ENCODE measurements around the gene FHAD1.

- TF ChIP-seq REST (IDR thresholded peaks at IDR 0.05; ENCODE audit: low read depth) (no peak), TAF1 (IDR thresholded peaks at IDR 0.05; ENCODE audit: low read depth) (no peak), RAD21 (IDR thresholded peaks at IDR 0.05; ENCODE audit: low read depth) (no peak), MAX (IDR thresholded peaks at IDR 0.05) (no peak), EP300 (IDR thresholded peaks at IDR 0.05; ENCODE audit: borderline replicate concordance) (no peak), CEBPB (IDR thresholded peaks at IDR 0.05) (no peak), FOXM1 (IDR thresholded peaks at IDR 0.05; ENCODE audit: borderline replicate concordance, low read depth) (no peak), CREB1 (IDR thresholded peaks at IDR 0.05; ENCODE audit: low read depth) (no peak), TEAD4 (IDR thresholded peaks at IDR 0.05) (no peak), USF1 (IDR thresholded peaks at IDR 0.05) (no peak), YY1 (IDR thresholded peaks at IDR 0.05; ENCODE audit: low read depth) (no peak), TCF12 (IDR thresholded peaks at IDR 0.05; ENCODE audit: low read depth) (no peak), ZBTB7A (IDR thresholded peaks at IDR 0.05; ENCODE audit: low read depth) (no peak), NFIC (IDR thresholded peaks at IDR 0.05) (no peak)
Measured at GRCh38 chr1:15424146-15424667, 177.2 kb downstream of the FHAD1 start.
